Lower leg skin (tissue), 4 donors: Measurements from ENCODE around the gene RNF212. TPM values are rescaled to one million over a fixed set of nuclear protein-coding genes. Genes with fewer than 3 reads are reported as not detected.

Source experiments
- DNase-seq, 2 donors: peaks; one replicate each; pipeline ENCODE4 v3.0.0-alpha.2; 2019; ENCODE audit warnings: low spot score in 2 of 2
- H3K4me3 ChIP-seq: fragments of 200-600 bp; sonication (generic); 2 replicates; pipeline ENCODE4 v1.5.1; 2017; ENCODE audit warnings: mild to moderate bottlenecking, low read depth; ENCODE audit not compliant: poor library complexity, severe bottlenecking
- POLR2A ChIP-seq, 2 donors: fragments of 450-650 bp; IDR thresholded peaks; one replicate each; pipeline ENCODE4 v1.6.1; 2016 to 2017; ENCODE audit warnings: antibody characterized with exemption in 2 of 2, mild to moderate bottlenecking in 1 of 2, moderate library complexity in 1 of 2
- WGBS, 2 donors: methylation state at CpG; one replicate each; pipeline ENCODE4 v1.1.5; 2018; 5-methylcytosine and 5-hydroxymethylcytosine counted together
- intact Hi-C: fragments of 100-400 bp; cut with DNase I; formaldehyde crosslinking; loops from one replicate; pipeline ENCODE4 v1.15.0; 2023; ENCODE audit warnings: low total_unique reads
- total RNA-seq, 4 donors: library from RNA; depleted of rRNA; stranded (reverse); fragments of >200 nt; gene quantifications; one replicate each; pipeline ENCODE4 v1.1.0, GENCODE V29; 2016
- TF ChIP-seq, protein P1 (sequence below), 3 donors: fragments of 450-650 bp; IDR thresholded peaks; one replicate each; pipeline ENCODE4 v1.5.1; 2016; ENCODE audit warnings: antibody characterized with exemption in 3 of 3, mild to moderate bottlenecking in 3 of 3, moderate library complexity in 2 of 3

The RNF212 gene
- total RNA-seq, 4 donors from 2014 or later = 2.9 to 11.8 (median 8.5) TPM

DNA sequence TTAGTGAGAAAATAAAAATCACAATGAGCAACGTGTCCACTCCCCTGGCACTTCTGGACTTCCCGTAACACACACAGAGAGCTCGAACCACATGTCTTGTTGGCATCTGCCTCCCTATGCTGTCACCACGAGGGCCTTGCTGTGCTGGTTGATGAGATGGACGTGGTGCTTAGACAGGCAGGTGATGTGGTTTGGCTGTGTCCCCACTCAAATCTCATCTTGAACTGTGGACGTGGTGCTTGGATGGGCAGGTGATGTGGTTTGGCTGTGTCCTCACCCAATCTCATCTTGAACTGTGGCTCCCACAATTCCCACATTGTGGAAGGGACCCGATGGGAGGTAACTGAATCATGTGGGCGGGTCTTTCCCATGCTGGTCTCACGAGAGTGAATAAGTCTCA, 61.9 kb downstream of the RNF212 start:
- intact Hi-C loops = no loop called here
- WGBS, 2 donors = 63 to 64% methylated on average over 9 of the region's 9 CpGs
- DNase-seq = peak in 1 of 2 donors; percentile 69
- TF ChIP-seq POLR2A (IDR thresholded peaks at IDR 0.05) = no peak
- TF ChIP-seq, protein P1, sequence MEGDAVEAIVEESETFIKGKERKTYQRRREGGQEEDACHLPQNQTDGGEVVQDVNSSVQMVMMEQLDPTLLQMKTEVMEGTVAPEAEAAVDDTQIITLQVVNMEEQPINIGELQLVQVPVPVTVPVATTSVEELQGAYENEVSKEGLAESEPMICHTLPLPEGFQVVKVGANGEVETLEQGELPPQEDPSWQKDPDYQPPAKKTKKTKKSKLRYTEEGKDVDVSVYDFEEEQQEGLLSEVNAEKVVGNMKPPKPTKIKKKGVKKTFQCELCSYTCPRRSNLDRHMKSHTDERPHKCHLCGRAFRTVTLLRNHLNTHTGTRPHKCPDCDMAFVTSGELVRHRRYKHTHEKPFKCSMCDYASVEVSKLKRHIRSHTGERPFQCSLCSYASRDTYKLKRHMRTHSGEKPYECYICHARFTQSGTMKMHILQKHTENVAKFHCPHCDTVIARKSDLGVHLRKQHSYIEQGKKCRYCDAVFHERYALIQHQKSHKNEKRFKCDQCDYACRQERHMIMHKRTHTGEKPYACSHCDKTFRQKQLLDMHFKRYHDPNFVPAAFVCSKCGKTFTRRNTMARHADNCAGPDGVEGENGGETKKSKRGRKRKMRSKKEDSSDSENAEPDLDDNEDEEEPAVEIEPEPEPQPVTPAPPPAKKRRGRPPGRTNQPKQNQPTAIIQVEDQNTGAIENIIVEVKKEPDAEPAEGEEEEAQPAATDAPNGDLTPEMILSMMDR (IDR thresholded peaks at IDR 0.05) = no peak
- H3K4me3 ChIP-seq = no peak overlapping the region

DNA sequence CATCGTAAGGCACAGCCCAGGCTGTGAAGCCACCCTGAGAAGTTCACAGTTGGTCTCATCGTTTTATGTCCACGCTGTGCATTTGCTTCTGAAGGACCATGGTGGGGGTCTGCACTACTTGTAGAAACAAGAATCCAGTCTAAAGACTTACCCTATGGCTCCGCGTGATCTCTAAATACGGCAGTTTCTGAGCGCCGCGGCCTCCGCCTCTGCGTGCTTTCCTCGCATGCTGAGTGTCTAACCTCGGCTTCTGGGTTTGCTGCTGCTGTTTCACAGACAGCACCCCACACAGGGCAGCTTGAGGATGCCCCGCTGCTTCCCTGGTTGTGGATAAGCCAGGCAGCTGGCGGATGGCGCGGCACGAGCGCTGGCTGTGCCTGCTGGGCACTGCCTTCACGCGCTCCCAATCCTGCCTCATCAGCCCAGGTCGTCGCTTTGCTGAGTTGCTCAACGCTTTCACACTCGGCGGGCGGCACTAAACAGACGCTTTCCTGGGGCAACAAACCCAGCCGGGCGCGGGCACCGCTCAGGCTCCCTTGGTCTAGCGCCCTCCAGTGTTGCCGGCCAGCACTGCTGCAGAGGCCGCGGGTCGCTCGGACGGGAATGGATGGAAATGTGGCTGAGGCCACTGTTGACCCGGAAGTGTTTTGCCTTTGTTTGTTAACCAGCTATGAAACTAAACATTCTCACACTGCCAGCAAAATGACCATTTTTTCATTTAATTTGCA, 62.7 kb downstream of the RNF212 start:
- no peak for TF ChIP-seq POLR2A (IDR thresholded peaks at IDR 0.05)
- TF ChIP-seq, protein P1 (IDR thresholded peaks at IDR 0.05) = no peak
- intact Hi-C loops = no loop called here
- H3K4me3 ChIP-seq = no peak overlapping the region
- 80 to 86% methylated on average over 39 to 40 of the region's 40 CpGs for WGBS, 2 donors
- DNase-seq = peak in 1 of 2 donors; percentile 84

DNA sequence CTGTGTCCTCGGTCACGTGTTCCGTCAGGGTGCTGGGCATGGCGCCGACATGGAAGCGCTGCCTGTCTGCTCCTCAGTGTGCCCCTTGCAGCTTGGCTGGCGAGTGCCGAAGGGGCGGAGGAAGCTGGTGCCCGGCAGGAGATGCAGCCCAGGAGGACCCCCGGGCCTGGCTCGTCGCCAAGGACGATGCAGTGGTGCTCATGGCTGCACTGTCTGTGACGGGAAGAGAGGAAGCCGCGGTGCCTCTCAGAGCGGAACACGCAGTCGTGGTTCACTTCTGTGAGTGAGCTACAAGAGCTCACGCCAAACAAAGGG, 63.8 kb downstream of the RNF212 start:
- no peak overlapping the region for H3K4me3 ChIP-seq
- intact Hi-C loops = no loop called here
- no peak for TF ChIP-seq POLR2A (IDR thresholded peaks at IDR 0.05)
- TF ChIP-seq, protein P1 (IDR thresholded peaks at IDR 0.05) = no peak
- 78 to 79% methylated on average over 17 to 21 of the region's 21 CpGs for WGBS, 2 donors
- peak in 1 of 2 donors; percentile 85 for DNase-seq

DNA sequence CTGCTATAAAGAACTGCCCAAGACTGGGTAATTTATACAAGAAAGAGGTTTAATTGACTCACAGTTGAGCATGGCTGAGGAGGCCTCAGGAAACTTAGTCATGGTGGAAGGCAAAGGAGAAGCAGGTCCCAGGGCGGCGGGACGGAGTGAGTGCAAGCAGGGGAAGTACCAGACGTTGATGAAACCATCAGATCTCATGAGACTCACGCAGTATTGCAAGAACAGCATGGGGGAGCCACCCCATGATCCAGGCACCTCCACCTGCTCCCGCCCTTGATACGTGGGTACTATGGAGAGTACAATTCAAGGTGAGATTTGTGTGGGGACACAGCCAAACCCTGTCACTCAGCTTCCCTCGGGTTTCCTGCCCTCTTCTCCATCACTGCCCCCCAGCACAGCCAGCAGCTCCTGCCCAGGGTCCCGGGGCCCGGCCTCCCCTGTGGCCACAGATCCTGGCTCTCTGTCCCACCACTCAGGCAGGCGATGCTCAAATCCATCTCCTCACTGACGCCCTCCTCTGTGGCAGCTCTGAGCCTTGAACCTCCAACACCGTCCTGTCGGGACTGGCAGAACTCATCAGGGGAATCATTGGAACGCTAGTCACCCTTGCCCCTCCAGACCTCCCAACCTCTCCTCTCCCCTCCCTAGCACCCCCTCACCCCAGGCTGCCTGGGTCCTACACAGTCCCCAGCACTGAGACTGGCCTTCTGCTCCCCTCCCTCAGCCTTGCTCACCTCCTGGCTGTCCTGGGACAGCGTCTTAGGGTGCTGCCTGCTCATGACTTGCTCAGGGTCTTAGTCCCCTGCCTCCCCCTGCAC, 64.4 kb downstream of the RNF212 start:
- DNase-seq = peak in 1 of 2 donors; percentile 81
- intact Hi-C loops = no loop called here
- 82 to 86% methylated on average over 16 of the region's 16 CpGs for WGBS, 2 donors
- H3K4me3 ChIP-seq = no peak overlapping the region
- TF ChIP-seq, protein P1 (IDR thresholded peaks at IDR 0.05) = no peak
- no peak for TF ChIP-seq POLR2A (IDR thresholded peaks at IDR 0.05)

DNA sequence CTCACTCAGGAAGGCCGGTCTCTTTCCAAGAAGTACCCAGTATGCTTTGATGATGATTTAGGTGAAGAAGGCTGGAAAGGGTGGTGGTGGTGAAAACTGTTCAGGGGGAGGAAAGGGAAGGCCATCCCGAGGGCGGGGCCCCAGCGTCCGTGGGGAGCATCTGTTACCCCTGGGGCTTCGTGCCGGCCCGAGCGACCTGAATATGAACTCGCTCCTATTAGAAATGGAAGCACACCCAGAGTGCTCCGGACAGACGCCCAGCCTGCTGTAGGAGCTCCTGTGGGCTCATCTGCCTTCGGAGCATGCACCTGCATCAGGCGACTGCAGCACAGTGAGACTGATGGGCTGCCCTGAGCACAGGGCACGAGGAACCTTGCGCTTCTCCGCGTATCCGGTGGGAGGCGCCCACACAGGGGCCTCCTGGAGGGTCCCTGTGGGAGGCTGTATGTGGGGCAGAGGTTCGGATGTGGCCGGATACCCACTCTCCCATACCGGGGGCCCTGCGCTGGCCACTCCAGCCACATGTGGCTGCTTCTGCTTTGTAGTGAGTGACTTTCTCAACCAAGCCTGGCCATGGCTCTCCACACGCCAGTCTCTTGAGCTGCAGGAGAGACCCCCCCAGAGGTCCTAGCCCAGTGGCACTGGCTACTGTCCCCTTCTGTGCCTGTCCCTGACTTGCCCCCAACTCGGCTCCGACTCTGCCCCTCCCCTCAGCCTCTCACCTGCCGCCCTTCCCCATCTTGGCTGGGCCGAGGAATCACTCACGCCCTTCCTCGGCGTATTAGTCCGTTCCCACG, 65.2 kb downstream of the RNF212 start:
- H3K4me3 ChIP-seq = no peak overlapping the region
- no peak for TF ChIP-seq POLR2A (IDR thresholded peaks at IDR 0.05)
- TF ChIP-seq, protein P1 (IDR thresholded peaks at IDR 0.05) = no peak
- 72 to 76% methylated on average over 26 to 34 of the region's 34 CpGs for WGBS, 2 donors
- DNase-seq = no peak
- intact Hi-C loops = no loop called here
